ENCODE results near the gene NT5E. TPM values are rescaled to one million over a fixed set of nuclear protein-coding genes. Genes with fewer than 3 reads are reported as not detected.
"Not testable (repeated sequence)": the region's sequence is repeated elsewhere in the genome, so short reads cannot be mapped to it uniquely, and the experiment has no call there.

The NT5E gene
- total RNA-seq, 2 donors from 2014 or later, result 47.8 to 49.8 TPM

DNA sequence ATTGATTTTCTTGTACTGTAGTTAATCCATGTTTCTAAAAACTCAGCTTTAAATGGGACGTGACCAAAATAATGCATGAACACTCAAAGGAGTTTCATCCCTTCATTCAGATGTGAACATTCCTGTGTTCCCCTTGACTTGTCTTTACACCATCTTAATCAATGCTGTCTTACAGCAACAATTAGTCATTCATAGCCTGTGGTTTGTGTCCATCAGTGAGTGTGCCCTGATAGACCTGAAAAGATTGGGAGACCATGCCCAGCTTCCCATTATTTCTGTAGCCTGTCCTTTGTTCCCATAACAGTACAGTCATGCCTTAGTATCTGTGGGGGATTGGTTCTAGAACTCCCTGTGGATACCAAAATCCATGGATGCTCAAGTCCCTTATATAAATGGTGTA is 23.9 kb downstream of the NT5E start:
- no peak for DNase-seq
- no peak for ATAC-seq
- intact Hi-C loops (cut with DNase I, micrococcal nuclease), result no loop called here

GRCh38 chr6:85476532-85476931 is 26.6 kb downstream of the NT5E start:
- ATAC-seq (no peak), DNase-seq (no peak)
- intact Hi-C loops (cut with DNase I, micrococcal nuclease), result no loop called here

DNA sequence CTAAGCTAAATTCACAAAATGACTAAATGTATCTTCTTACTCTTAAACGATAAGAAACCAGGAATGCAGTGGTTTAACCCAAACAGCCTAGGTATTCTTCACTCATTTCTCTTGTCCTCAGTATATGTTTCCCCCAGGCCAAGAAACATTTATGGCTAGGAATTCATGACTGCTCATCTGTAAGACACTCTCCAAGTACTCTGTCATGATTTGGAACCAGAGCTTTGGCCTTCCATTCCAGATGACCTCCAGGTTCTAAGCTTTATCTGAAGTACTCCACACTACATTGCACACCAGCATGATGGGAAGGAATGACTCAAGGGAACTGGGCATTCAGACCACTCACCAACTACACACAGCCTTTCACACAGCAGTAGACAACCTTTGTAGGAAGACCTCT is 29.3 kb downstream of the NT5E start:
- DNase-seq, result no peak
- no peak for ATAC-seq
- intact Hi-C loops (cut with DNase I, micrococcal nuclease), result no loop called here

GRCh38 chr6:85482206-85482904 is 32.5 kb downstream of the NT5E start:
- no peak for ATAC-seq
- intact Hi-C loops (cut with DNase I, micrococcal nuclease), result loop anchor here (2.0 to 10.0 kb wide), 2 partner anchors 128 kb away; no protein-coding TSS in a partner anchor
- no peak for DNase-seq

GRCh38 chr6:85482905-85483700 is 33.2 kb downstream of the NT5E start:
- intact Hi-C loops (cut with DNase I, micrococcal nuclease), result loop anchor here (2.0 to 10.0 kb wide), 2 partner anchors 128 kb away; no protein-coding TSS in a partner anchor
- peak; percentile 94 for ATAC-seq
- DNase-seq, result peak; percentile 34 to 84

DNA sequence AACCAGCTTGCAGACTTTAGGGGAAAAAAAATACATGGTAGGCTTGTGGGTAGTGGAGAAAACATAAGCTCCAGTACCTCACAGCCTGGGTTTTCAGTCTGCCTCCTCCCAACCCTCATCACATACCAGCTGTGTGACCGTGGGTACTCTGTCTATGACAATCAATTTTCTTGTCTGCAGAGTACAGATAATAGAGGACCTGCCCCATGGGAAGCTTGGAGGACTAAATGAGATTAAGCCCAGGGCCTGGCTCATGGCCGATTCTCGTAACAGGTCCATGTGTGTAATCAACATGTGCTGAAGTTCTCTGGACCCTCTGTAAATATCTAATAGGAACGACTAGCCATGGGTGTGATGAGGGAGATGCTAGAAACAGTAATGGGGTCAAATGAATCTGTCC is 34.0 kb downstream of the NT5E start:
- intact Hi-C loops (cut with DNase I, micrococcal nuclease), result loop anchor here (2.0 to 10.0 kb wide), 2 partner anchors 129 kb away; no protein-coding TSS in a partner anchor
- no peak for ATAC-seq
- no peak for DNase-seq

DNA sequence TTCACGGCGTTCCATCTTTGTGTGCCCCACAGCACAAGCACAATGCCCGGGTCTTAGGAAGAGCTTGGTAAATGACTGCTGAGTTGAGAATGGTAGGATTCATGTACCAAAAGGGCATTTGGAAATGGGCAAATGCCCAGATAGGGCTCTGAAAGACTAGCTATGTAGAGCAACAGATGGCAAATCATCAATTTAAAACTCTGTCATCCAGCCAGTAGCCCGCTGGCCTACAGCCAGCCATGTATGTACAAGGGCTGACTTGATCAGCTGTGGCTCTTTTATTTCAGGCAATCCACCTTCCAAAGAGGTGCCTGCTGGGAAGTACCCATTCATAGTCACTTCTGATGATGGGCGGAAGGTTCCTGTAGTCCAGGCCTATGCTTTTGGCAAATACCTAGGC is 35.1 kb downstream of the NT5E start:
- intact Hi-C loops (cut with DNase I, micrococcal nuclease), result loop anchor here in 1 of 2 donors (10.0 kb wide), 1 partner anchor 130 kb away; no protein-coding TSS in a partner anchor
- ATAC-seq, result no peak

GRCh38 chr6:85490516-85491248 is 40.8 kb downstream of the NT5E start:
- no peak for DNase-seq
- intact Hi-C loops (cut with DNase I, micrococcal nuclease), result no loop called here
- ATAC-seq, result no peak

More for the DNA sequence above, 35.1 kb downstream of the NT5E start:
- DNase-seq, result no peak

DNA sequence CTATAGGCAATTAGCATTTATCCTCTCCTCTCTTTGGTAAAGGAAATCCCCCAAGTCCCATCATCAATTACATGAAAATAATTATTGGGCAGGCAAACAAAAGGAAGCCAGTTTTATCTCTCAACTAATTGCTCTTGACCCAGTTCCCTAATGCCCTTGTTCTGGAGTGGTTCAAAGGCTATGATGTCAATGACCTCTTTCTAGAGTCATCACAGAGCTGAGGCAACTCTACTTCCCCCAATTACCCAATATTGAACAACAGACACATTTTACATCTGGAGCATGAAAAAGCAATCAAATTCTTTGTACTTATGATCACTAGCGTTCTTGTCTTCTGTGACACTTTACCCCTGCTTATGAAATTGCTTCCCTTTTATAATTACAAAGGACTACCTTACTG is 43.5 kb downstream of the NT5E start:
- intact Hi-C loops (cut with DNase I, micrococcal nuclease), result no loop called here
- ATAC-seq, result no peak
- no peak for DNase-seq

DNA sequence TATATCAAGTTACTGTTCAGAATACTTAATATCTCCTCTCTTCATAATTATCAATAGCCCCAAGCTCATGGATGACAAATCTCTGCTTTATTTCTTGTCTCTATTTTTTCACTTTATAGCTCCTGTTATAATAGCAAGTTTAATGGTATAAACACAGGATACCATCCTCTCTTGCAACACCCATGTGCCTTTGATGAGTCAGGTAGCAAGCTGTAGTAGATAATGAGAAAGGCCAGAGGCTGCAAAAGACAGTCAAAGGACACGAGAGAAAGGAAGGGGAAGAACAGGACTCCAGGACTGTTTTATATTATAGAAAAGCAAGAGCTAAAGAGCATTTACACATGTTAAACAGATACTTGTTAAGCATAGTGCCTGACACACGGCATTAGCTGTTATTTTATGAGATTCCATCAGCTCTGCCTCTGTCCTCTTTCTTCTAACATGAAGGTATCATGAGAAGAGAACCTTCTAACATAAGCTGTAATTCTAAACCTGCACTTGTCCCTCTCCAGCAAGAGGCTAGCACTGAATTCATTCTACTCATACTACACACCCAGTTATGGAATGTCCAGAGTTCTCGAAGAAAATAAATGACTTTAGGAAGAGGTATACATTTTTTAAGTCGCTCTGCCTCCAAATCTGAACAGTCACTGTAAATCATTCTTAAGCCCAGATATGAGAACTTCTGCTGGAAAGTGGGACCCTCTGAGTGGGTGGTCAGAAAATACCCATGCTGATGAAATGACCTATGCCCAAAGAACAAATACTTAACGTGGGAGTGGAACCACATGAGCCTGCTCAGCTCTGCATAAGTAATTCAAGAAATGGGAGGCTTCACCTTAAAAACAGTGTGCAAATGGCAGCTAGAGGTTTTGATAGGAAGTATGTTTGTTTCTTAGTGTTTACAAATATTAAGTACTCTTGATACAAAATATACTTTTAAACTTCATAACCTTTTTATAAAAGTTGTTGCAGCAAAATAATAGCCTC is 45.0 kb downstream of the NT5E start:
- DNase-seq, result no peak
- ATAC-seq, result no peak
- intact Hi-C loops (cut with DNase I, micrococcal nuclease), result no loop called here

DNA sequence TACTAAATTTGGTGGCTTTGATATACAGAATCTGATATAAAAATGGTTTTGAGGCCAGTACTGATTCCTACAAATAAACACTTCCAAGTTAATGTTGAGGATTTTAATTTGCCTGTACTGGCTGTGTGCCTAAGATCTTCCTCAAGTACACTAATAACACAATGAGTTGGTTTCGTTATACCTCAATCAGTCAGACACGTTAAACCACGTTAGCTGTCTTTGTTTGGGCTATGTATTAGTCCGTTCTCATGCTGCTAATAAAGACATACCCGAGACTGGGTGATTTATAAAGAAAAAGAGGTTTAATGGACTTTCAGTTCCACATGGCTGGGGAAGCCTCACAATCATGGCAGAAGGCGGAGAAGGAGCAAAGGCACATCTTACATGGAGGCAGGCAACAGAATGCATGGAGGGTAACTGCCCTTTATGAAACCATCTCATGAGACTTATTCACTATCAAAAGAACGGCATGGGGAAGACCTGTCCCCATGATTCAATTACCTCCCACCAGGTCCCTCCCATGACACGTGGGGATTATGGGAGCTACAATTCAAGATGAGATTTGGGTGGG is 46.2 kb downstream of the NT5E start:
- DNase-seq, result no peak
- intact Hi-C loops (cut with DNase I, micrococcal nuclease), result no loop called here
- no peak for ATAC-seq

DNA sequence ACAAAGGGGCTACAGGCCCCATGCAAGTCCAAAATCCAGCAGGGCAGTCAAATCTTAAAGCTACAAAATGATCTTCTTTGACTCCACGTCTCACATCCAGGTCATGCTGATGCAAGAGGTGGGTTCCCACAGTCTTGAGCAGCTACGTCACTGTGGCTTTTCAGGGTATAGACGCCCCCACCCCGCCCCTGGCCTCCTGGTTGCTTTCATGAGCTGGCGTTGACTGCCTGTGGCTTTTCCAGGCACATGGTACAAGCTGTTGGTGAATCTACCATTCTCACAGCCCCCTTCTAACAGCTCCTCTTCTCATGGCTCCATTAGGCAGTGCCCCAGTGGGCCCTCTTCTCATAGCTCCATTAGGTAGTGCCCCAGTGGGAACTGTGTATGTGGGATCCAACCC is 47.0 kb downstream of the NT5E start:
- ATAC-seq, result no peak
- DNase-seq, result no peak
- intact Hi-C loops (cut with DNase I, micrococcal nuclease), result no loop called here

DNA sequence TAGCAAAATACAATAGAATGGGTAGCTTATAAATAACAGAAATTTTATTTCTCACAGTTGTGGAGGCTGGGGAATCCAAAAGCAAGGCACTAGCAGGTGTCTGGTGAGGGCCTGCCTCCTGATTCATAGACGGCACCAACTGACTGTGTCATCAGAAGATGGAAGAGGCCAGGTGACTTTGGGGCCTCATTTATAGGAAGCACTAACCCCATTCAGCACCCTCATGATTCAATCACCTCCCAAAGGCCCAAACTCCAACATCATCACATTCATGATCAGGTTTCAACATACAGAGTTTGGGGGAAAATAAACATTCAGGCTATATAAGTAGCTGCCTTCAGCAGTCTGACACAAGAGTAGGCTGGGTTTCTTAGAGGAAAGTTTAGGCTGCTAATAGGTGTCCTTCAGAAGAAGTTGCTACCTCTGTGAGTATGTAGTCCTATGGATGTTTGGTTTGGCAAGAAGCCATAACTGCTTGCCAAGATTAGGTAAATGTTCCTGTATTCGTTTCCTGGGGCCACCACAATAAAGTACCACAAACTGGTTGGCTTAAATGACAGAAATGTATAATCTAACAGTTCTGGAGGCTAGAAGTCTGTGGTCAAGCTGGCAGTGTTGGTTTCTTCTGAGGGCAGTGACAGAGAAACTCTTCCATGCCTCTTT is 48.8 kb downstream of the NT5E start:
- DNase-seq (no peak), ATAC-seq (peak; percentile 91)
- intact Hi-C loops (cut with DNase I, micrococcal nuclease), result no loop called here

- no peak for DNase-seq
- no peak for ATAC-seq
- intact Hi-C loops (cut with DNase I, micrococcal nuclease), result no loop called here
Measured at GRCh38 chr6:85506441-85507093, 56.7 kb downstream of the NT5E start.

DNA sequence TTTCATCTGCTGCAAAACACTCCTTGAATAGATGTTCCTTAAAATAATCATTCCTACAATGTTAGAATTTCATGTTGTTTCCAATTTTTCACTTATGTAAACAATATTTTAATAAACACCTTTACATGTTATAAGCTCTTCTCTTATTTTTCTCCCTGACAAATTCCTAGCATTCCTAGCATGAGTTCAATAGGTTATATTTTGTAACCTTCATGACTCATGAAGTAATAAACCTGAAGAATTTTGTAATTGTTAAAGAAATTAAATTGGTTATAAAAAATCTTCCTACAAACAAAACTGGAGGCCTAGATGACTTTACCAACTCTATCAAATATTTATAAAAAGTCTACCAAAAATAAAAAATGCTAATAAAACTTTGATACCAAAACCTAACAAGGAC is 66.3 kb downstream of the NT5E start:
- ATAC-seq, result no peak
- DNase-seq, result no peak
- intact Hi-C loops (cut with DNase I, micrococcal nuclease), result no loop called here

- DNase-seq; intact Hi-C loops (cut with DNase I, micrococcal nuclease); ATAC-seq: not testable (repeated sequence)
Measured at GRCh38 chr6:85524281-85524680, 74.4 kb downstream of the NT5E start.

DNA sequence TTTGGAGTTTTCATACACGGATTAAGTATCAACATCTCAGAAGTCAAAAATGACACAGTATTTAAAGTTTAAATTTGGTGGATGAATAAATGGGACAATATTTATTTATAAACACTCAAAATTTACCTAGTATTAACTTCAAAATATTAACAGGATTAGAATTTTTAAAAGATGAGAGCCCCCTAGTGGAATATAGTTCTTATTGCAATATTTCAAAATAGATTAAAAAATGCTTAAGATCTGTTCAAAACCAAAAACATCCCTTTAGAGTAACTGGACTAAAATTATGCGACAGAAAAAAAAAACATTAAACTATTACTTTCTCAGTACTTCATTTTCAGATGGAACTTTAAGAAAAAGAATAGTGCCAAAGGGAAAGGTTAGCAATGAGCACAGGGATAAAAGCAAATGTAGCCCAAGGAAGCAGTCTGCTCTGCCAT is 87.2 kb downstream of the NT5E start:
- intact Hi-C loops (cut with DNase I, micrococcal nuclease), result no loop called here
- DNase-seq, result no peak
- no peak for ATAC-seq
